Renal cortical epithelial cell (primary cell): ENCODE data around the gene MIPOL1. TPM values are rescaled to one million over a fixed set of nuclear protein-coding genes. Genes with fewer than 3 reads are reported as not detected.
A peak's percentile ranks its signal among the peaks of the same experiment; 100 is the strongest.

ENCODE experiments used
- DNase-seq: peaks from one replicate; pipeline ENCODE4 v3.0.0-alpha.2; 2011; ENCODE audit warnings: low read depth
- total RNA-seq: library from RNA; depleted of rRNA; stranded (reverse); fragments of >200 nt; gene quantifications from 2 replicates; pipeline ENCODE4 v1.2.3, GENCODE V29; 2014

Gene MIPOL1
- total RNA-seq, 1 donor from 2014 or later = 18.3 TPM

GRCh38 chr14:37399517-37399916 lies 201.8 kb downstream of the MIPOL1 start:
- no peak for DNase-seq

DNA sequence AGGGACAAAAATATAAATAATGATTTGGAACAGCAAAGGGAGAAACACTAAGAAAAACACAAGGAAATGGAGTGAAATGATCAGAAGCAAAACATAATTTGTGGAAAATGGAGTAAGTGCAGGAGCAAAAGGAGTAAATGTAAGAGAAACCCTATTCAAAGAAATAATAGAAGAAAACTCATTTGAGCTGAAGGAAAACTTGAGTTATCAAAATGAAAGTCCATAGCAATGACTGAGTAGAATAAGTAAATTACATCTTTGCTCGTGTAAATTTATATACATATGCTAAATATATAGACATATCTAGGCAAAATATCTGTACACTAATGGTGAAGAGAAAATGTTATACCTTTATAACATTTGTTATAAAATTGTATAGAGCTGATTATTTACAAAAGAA lies 203.4 kb downstream of the MIPOL1 start:
- no peak for DNase-seq

DNA sequence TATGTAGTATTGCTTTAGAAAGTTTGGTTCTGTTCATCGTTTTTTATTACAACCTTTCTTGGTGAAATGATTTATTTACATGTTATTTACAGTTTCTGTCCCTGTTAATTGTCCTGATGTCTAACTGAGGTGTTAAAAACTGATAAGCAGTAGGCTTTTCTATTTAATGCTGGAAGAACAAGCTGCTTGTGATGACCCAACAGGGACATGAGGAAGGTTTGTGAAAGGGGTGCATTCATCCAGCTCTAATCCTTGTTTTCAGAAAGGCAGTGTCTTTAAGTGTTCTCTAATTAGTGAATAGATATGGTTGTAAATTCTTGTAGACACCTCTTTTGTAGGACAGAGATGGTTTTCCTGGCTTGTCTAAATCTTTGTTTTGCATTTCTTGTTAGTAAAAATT lies 205.9 kb downstream of the MIPOL1 start:
- no peak for DNase-seq

- DNase-seq = no peak
Observed at GRCh38 chr14:37406095-37406494, 208.4 kb downstream of the MIPOL1 start.

DNA sequence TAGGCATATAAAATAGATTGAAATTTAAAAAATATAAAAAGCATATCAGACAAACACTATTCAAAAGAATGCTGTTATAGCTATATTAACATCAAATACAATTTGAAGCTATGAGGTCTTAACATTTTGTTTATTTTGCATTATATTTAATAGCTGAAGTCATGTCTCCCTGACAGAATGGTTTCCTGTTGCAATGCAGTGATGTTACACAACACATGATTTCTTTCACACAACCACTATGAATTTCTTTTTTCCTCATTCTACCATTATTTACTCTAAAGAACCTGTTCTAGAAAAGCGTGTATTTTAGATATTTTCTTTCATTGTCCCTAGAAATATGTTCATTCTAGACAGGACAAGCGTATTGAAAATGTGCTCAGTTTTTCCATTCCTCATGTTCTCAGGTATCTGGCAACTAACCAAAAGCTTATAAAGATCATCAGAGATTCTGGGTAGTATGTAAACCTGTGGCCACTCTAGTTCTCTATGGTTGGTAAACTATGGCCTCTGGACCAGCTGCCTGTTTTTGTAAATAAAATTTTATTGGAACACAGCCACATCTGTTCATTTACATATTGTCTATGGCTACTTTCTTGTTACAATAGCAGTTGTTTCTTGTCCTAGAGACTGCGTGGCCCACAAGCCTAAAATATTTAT lies 213.5 kb downstream of the MIPOL1 start:
- no peak for DNase-seq

DNA sequence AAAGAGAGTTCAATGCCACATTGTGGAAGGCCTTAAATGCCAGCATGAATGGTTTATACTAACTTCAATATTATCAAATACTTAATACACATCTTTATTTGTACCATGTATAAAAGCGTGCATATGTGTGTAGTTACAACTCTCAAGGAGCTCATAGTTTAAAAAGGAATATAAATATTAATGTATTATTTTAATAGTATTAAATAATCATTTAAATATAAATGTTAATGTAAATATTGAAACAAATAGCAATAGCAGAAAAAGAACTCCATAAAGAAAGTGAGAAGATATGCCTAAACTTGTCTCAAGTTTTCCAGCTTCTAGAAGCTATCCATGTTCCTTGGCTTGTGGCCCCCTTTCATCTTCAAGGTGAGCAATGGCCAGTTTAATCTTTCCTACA lies 215.3 kb downstream of the MIPOL1 start:
- no peak for DNase-seq

DNA sequence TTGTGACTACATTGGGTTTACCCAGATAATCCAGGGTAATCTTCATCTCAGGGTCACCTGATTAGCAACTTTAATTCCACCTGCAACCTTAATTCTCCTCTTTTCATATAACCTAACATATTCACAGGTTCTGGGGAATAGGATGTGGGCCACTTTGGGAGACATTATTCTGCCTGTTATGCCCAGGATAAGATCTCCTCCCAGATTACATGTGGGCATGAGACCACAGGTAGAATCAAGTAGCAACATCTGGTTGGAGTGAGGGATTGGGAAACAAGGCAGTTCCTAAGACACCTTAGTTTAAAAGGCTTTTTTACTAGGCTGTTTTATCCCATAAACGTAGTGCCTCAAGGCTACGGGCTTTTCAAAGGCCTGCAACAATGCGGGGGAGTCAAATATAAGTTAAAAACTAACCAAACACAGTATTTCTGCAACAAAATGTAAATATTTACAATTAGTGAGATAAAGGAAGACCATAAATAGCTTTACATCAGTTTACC lies 215.8 kb downstream of the MIPOL1 start:
- DNase-seq = no peak

DNA sequence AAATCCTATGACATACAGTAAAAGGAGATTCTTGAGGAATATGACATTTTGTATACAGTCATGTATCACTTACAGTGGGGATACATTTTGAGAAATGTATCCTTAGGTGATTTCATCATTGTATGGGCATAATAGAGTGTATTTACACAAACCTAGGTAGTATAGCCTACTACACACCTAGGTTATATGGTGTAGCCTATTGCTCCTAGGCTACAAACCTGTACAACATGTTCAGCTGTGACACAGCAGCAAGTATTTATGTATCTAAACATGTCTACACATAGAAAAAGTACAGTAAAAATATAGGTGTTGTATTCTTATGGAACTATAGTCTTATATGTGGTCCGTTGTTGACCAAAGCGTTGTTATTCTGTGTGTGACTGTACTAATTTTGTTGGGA lies 218.5 kb downstream of the MIPOL1 start:
- DNase-seq = no peak

DNA sequence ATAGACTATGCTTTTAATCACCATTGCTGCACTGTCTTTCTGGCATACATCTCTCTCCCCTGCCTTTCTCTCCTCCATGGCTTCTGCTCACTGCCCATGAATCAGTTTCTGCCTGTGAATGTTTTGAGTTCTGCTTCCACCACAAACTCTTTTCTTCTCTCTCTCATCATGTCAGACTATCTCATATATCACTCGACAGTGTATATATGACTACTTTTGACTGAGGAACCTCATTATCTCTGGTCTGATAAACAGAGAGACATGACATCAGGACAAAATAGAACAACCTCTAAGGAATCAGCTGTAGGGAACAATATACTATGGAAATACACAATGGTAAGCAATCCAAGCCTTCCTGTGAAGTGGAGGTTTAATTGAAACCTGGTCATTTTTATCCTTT lies 219.4 kb downstream of the MIPOL1 start:
- DNase-seq = no peak

- no peak for DNase-seq
Observed at GRCh38 chr14:37417833-37418232, 220.1 kb downstream of the MIPOL1 start.

GRCh38 chr14:37420622-37421021 lies 222.9 kb downstream of the MIPOL1 start:
- no peak for DNase-seq

DNA sequence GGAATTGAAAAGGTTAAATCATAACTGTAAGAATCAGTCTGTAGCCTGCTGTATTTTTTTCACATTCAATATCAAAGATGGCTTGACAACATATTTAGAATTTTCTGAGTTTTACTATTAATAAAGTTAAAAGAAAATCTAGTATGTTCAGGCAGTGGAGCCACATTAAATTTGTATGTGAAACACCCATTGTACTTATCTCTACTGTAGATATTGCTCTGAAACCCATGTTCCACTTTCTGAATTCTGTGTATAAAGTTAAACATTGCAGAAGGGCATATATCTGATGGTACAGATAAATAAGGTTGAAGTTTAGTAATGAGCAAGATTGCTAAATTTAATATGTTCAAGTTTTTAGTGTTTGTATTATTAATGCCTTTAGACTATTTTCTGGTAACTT lies 224.6 kb downstream of the MIPOL1 start:
- DNase-seq = no peak

DNA sequence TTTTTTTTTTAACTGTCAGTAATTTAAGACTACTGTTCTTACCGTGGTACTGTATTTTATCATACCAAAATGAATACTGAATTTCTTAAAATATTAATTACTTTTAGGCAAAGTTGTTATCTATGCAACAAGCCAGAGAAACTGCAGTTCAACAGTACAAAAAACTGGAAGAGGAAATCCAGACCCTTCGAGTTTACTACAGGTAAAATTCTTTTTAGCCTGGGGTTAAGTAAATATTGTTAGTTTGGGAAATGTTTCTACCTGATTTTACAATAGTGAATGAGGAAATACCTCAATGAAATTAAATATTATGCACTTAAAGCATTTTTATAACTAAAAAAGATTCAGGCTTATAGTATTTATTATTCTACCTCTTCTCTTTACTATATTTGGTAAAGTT lies 225.0 kb downstream of the MIPOL1 start:
- DNase-seq = no peak

DNA sequence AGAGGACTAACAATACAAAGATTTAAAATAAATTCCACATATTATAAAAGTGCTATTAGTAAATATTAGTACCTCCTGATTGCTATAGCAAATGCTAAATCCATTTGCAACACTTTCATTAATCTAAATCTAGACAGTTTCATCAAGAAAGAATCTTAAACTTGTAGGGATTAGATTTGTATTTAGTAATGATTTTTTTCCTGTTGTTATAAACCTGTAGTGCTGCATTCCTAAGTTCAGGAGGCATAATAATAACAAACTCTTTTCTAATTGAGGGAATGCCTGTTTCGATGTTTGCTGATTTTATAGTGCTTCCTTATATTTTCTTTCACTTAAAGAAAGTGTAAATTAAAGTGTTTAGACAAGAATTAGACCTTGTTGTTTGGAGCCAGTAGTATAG lies 231.2 kb downstream of the MIPOL1 start:
- peak; percentile 36 for DNase-seq

DNA sequence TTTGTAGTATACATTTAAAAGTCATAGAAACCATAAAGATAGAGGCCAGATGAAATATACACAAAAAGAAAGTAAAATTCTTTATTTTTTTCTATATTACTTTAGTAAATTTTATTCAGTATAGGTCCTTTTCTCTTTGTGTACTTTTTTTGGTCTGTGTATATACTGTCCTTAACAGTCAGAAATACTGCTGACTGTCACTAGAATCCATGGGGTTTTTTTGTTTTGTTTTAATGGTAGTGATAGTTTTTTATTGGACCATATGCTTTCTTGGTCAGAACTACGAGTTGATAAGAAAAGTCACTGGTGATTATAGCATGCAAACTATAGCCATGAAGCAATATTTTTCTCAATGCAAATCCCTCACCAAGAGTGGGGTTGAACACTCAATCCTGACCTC lies 231.9 kb downstream of the MIPOL1 start:
- DNase-seq = no peak

GRCh38 chr14:37434867-37435266 lies 237.1 kb downstream of the MIPOL1 start:
- no peak for DNase-seq

- DNase-seq = no peak
Observed at GRCh38 chr14:37436519-37436918, 238.8 kb downstream of the MIPOL1 start.

DNA sequence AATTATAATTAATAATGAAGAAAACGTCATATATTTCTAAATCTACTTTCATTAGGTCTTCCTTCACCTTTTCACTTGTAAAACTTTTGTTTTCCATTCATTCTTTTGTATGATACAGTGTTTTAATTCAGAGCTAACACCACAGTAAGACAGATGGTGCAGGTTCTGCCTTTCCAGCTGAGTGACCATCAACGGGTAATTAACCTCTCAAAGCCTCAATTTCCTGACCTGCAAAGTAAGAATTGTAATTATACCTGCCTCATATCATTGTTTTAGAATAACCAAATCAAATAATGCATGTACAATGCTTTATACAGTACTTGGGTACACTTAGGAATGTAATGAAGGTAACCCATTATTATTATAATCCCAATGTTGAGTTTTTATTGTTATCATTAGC lies 239.8 kb downstream of the MIPOL1 start:
- DNase-seq = no peak

DNA sequence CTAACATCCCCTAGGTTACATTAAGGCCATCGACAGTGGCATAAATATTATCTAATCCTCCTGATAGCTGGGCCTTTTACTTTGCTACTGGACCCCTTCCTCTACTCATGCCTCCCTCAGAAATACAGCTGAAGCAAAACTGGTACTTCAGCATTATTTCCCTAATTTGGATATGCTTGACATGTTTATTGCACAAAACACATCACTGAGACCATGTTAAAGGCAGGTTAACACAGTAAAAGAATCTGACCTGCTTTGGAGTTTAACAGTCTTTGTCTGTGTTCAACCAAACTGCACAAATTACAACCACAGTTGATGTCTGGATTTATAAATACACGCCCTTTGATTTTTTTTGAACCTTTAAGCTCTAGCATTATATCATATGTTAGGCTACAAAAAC lies 240.7 kb downstream of the MIPOL1 start:
- no peak for DNase-seq

DNA sequence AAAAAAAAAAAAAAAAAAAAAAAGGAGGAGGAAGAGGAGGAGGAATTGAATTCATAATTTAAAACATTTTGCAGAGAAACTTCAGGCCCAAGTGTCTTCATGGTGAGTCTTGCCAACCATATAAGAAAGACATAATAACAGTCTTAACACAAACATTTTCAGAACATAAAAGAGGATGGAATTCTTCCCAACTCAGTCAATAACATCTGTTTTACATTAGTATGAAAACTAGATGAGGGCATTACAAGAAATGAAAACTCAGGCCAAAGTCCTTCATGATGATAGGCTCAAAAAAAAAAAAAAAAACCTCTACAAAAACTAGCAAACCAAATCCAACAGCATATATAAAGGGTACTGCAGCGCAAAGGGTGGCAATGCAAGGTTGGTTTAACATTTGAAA lies 245.7 kb downstream of the MIPOL1 start:
- no peak for DNase-seq

GRCh38 chr14:37447883-37448391 lies 250.2 kb downstream of the MIPOL1 start:
- DNase-seq = no peak

DNA sequence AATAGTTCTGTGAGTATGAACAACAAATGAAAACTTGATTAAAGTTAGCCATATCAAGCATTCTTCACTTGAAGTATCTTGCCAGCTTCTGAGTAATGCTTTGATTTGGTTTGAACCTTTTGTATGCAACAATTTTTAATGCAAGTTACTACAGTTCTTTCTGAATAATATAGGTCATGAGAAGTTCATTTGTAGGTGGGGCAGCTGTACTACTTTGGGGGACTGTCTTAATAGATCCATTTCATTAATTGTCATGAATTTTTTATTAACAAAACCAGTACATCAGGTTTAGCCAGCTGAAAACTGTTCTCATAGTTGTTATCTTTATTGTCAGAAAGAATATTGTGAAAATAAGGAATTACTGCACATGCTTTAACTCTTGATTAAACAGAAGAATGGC lies 254.6 kb downstream of the MIPOL1 start:
- DNase-seq = no peak

DNA sequence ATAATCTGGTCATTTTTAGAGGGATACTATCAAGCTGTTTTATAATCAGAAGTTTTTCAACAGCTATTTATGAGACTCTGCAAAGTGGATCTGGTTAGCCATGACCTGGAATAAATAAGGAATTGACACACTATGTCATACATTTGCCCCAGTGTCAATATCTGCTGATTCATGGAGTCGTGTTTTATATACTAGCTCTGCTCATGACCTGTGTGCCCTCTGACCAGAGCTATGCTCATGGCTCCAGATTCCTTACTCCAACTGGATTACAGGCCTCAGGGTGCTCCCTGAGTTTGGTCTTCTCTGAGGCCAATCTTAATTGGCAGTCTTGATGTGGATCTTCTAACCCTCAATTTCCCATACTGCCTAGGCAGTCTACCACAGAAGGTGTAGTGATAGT lies 256.2 kb downstream of the MIPOL1 start:
- no peak for DNase-seq

DNA sequence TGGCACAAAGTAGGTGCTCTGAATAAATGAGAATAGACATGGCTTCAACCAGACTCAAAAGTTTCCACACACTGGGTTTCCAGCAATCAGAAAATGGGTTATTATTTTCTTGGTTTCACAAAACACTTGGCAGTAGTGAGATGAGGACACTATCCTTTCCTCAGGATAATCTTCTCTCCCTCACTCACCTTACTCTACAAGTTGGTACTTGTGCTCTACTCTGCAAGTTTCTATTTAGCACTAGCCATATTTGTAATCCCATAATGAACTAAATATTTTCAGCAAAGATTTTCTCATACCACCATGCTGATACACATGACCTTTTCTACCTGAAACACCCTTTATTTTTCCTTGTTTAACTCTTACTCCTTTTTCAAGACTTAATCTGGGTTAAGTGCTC lies 259.6 kb downstream of the MIPOL1 start:
- no peak for DNase-seq
